ENCODE results near the gene SUN3. TPM values are rescaled to one million over a fixed set of nuclear protein-coding genes. Genes with fewer than 3 reads are reported as not detected.

SUN3 gene
- total and polyA plus RNA-seq, 2 of the 13 experiments (the other 11 are each of a cell fraction or from before 2014, with no cell fraction given): not detected

GRCh38 chr7:47988496-47989386 lies 40.2 kb downstream of the SUN3 start:
- no peak overlapping the region for H3K4me3 ChIP-seq (replicated peaks in 1 of 3; ENCODE audit: insufficient read depth in 1 of 3, low read depth in 2 of 3, low read length in 3 of 3)
- ChIA-PET POLR2A (interaction anchor here (1.8 kb wide), 1 partner anchor 151 kb away, joined by 4 read pairs; no protein-coding TSS in a partner anchor), CTCF (ENCODE audit: low intra/inter-chr PET ratio, low total read pairs) (interaction anchor here (2.0 kb wide), 1 partner anchor 121 kb away, joined by 7 read pairs; no protein-coding TSS in a partner anchor)
- H3K79me2 ChIP-seq (ENCODE audit: insufficient read depth, low read length): no peaks in the 10 kb centered on the region
- no TSS peak for BruUV-seq (replicated peaks)
- peak overlapping the region; percentile 16; the same call in 1 of the 2 replicates for H3K4me2 ChIP-seq (ENCODE audit: low read depth, low read length)
- 0 out of 5 replicates have a peak, but pooled peaks cover 0 to 6% of the 10 kb centered on the region in 2 experiments for H3K27me3 ChIP-seq (ENCODE audit: control insufficient read depth in 1 of 2, insufficient read depth in 2 of 2, low read length in 2 of 2)
- intact Hi-C loops (cut with micrococcal nuclease; ENCODE audit: unreplicated experiment) (no loop called here), in situ Hi-C loops (cut with HindIII; ENCODE audit: extremely low pct_ligation_motif_present, low pct_unique_long_range_greater_than_20kb) (no loop called here)
- 27% methylated on average over 8 of the region's 8 CpGs for WGBS (ENCODE audit: low lambda C conversion rate)
- ATAC-seq (peak; percentile 61), DNase-seq (ENCODE audit: low spot score) (peak; percentile 13), FAIRE-seq (no peak)
- peaks cover 40% of the 10 kb centered on the region for H3K4me1 ChIP-seq (ENCODE audit: insufficient read depth, low read length)
- TF ChIP-seq ZNF282 (IDR thresholded peaks at IDR 0.05; ENCODE audit: partially characterized antibody) (no peak), CREB1 (IDR thresholded peaks at IDR 0.05) (peak; percentile 67), CREB1 (CRISPR knock-in tag; IDR thresholded peaks at IDR 0.05) (no peak), YEATS2 (CRISPR knock-in tag; IDR thresholded peaks at IDR 0.05; ENCODE audit: borderline replicate concordance) (no peak), ZNF792 (CRISPR knock-in tag; IDR thresholded peaks at IDR 0.05) (no peak), PAXIP1 (CRISPR knock-in tag; conservative IDR thresholded peaks at IDR 0.05) (no peak), SPEN (CRISPR knock-in tag; IDR thresholded peaks at IDR 0.05; ENCODE audit: low read depth) (no peak), IKZF4 (CRISPR knock-in tag; IDR thresholded peaks at IDR 0.05; ENCODE audit: borderline replicate concordance, low read depth, not compliant biosample characterization) (no peak), MTA3 (CRISPR knock-in tag; IDR thresholded peaks at IDR 0.05) (no peak)
- TF ChIP-seq, protein P1, sequence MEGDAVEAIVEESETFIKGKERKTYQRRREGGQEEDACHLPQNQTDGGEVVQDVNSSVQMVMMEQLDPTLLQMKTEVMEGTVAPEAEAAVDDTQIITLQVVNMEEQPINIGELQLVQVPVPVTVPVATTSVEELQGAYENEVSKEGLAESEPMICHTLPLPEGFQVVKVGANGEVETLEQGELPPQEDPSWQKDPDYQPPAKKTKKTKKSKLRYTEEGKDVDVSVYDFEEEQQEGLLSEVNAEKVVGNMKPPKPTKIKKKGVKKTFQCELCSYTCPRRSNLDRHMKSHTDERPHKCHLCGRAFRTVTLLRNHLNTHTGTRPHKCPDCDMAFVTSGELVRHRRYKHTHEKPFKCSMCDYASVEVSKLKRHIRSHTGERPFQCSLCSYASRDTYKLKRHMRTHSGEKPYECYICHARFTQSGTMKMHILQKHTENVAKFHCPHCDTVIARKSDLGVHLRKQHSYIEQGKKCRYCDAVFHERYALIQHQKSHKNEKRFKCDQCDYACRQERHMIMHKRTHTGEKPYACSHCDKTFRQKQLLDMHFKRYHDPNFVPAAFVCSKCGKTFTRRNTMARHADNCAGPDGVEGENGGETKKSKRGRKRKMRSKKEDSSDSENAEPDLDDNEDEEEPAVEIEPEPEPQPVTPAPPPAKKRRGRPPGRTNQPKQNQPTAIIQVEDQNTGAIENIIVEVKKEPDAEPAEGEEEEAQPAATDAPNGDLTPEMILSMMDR (CRISPR knock-in tag; IDR thresholded peaks at IDR 0.05): 0 out of 2 replicates have a peak, but pooled peaks have one; percentile 21
- no peak overlapping the region for H2AFZ ChIP-seq (ENCODE audit: low read length)
- H4K20me1 ChIP-seq (ENCODE audit: insufficient read depth, low read length): no peaks in the 10 kb centered on the region
- H3K9ac ChIP-seq (ENCODE audit: insufficient read depth, low read depth, low read length): no peak overlapping the region
- no peaks in the 10 kb centered on the region for H3K9me3 ChIP-seq (ENCODE audit: low read length)
- no peak overlapping the region for H3K27ac ChIP-seq (ENCODE audit: extremely low read length, insufficient read depth, low read length)
- no peaks in the 10 kb centered on the region for H3K36me3 ChIP-seq (replicated peaks in 1 of 2; ENCODE audit: control insufficient read depth in 1 of 2, insufficient read depth in 2 of 2, low read length in 2 of 2)

Measured in HepG2 (cell line).